ENCODE results near the gene PARP9. TPM values are rescaled to one million over a fixed set of nuclear protein-coding genes. Genes with fewer than 3 reads are reported as not detected.

Gene PARP9
- polyA plus RNA-seq, 1 experiment: 18.2 TPM

GRCh38 chr3:122555275-122556071 is 8.6 kb downstream of the PARP9 start:
- no peak for TF ChIP-seq CTCF (IDR thresholded peaks at IDR 0.05; ENCODE audit: insufficient read depth, low read depth, low read length)
- Histone ChIP-seq H3K27me3 (ENCODE audit: control insufficient read depth, insufficient read depth, low read length) (no peaks in the 10 kb centered on the region), H3K36me3 (ENCODE audit: control insufficient read depth, insufficient read depth, low read length) (peaks cover 4% of the 10 kb centered on the region), H3K4me3 (ENCODE audit: low read depth, low read length) (no peak overlapping the region)
- ChIA-PET CTCF (interaction anchor here (0.6 to 1.5 kb wide), 5 partner anchors 7 to 125 kb away, joined by 3 to 5 read pairs (median 4); partner anchors contain the start of gene PARP14), POLR2A (no interaction called here)
- no peak for DNase-seq (ENCODE audit: low read depth)

GRCh38 chr3:122553171-122553570 is 10.9 kb downstream of the PARP9 start:
- TF ChIP-seq CTCF (IDR thresholded peaks at IDR 0.05; ENCODE audit: insufficient read depth, low read depth, low read length): no peak
- Histone ChIP-seq H3K27me3 (ENCODE audit: control insufficient read depth, insufficient read depth, low read length) (no peaks in the 10 kb centered on the region), H3K4me3 (ENCODE audit: low read depth, low read length) (no peak overlapping the region), H3K36me3 (ENCODE audit: control insufficient read depth, insufficient read depth, low read length) (peaks cover 4% of the 10 kb centered on the region)
- ChIA-PET CTCF (interaction anchor here (2.3 kb wide), 1 partner anchor 126 kb away, joined by 9 read pairs; no protein-coding TSS in a partner anchor), POLR2A (no interaction called here)
- DNase-seq (ENCODE audit: low read depth): no peak

- CTCF ChIA-PET: interaction anchor here (0.8 to 1.7 kb wide), 3 partner anchors 11 to 241 kb away, joined by 3 to 6 read pairs (median 3); no protein-coding TSS in a partner anchor
- no peak for DNase-seq (ENCODE audit: low read depth)
Observed at GRCh38 chr3:122548619-122549018, 15.5 kb downstream of the PARP9 start.

GRCh38 chr3:122548076-122548475 is 16.0 kb downstream of the PARP9 start:
- ChIA-PET POLR2A (no interaction called here), CTCF (interaction anchor here (0.6 to 1.7 kb wide), 3 partner anchors 8 to 131 kb away, joined by 3 to 6 read pairs (median 4); no protein-coding TSS in a partner anchor)
- TF ChIP-seq CTCF (IDR thresholded peaks at IDR 0.05; ENCODE audit: insufficient read depth, low read depth, low read length): no peak
- H3K36me3 ChIP-seq (ENCODE audit: control insufficient read depth, insufficient read depth, low read length): peaks cover 5% of the 10 kb centered on the region; the same call in 1 of the 2 replicates
- no peak for DNase-seq (ENCODE audit: low read depth)
- no peak overlapping the region for H3K4me3 ChIP-seq (ENCODE audit: low read depth, low read length)
- H3K27me3 ChIP-seq (ENCODE audit: control insufficient read depth, insufficient read depth, low read length): no peaks in the 10 kb centered on the region

More at GRCh38 chr3:122548619-122549018, 15.5 kb downstream of the PARP9 start:
- POLR2A ChIA-PET: no interaction called here
- peaks cover 5% of the 10 kb centered on the region; the same call in 1 of the 2 replicates for H3K36me3 ChIP-seq (ENCODE audit: control insufficient read depth, insufficient read depth, low read length)
- no peak for TF ChIP-seq CTCF (IDR thresholded peaks at IDR 0.05; ENCODE audit: insufficient read depth, low read depth, low read length)
- no peaks in the 10 kb centered on the region for H3K27me3 ChIP-seq (ENCODE audit: control insufficient read depth, insufficient read depth, low read length)
- H3K4me3 ChIP-seq (ENCODE audit: low read depth, low read length): no peak overlapping the region

GRCh38 chr3:122546151-122546550 is 17.9 kb downstream of the PARP9 start:
- Histone ChIP-seq H3K27me3 (ENCODE audit: control insufficient read depth, insufficient read depth, low read length) (no peaks in the 10 kb centered on the region), H3K36me3 (ENCODE audit: control insufficient read depth, insufficient read depth, low read length) (peaks cover 5% of the 10 kb centered on the region; the same call in 1 of the 2 replicates), H3K4me3 (ENCODE audit: low read depth, low read length) (no peak overlapping the region)
- no peak for DNase-seq (ENCODE audit: low read depth)
- TF ChIP-seq CTCF (IDR thresholded peaks at IDR 0.05; ENCODE audit: insufficient read depth, low read depth, low read length): no peak
- ChIA-PET POLR2A (no interaction called here), CTCF (no interaction called here)

Data from BJ (cell line).